Right cardiac atrium (tissue), 5 donors: ENCODE data around the gene SMAP2. TPM values are rescaled to one million over a fixed set of nuclear protein-coding genes. Genes with fewer than 3 reads are reported as not detected.

Source experiments
- ATAC-seq, 2 donors: fragments of 200-7000 bp; cut with Tn5 transposase; one replicate each; pipeline versions ENCODE4 v1.8.0 to v1.9.1; 2020; ENCODE audit warnings: moderate library complexity in 2 of 2, mild to moderate bottlenecking in 1 of 2
- DNase-seq, 3 donors: peaks; one replicate each; pipeline ENCODE4 v3.0.0-alpha.2; 2020
- H3K27ac ChIP-seq: one replicate; pipeline ENCODE4 v1.5.1; 2013; ENCODE audit warnings: mild to moderate bottlenecking, low read length, control low read depth, moderate library complexity
- H3K27me3 ChIP-seq: one replicate; pipeline ENCODE4 v1.6.1; 2013; ENCODE audit not compliant: control insufficient read depth, insufficient read depth
- H3K4me1 ChIP-seq: one replicate; pipeline ENCODE4 v1.6.1; 2013; ENCODE audit warnings: low read length; ENCODE audit not compliant: control insufficient read depth, insufficient read depth
- H3K4me3 ChIP-seq: one replicate; pipeline ENCODE4 v1.5.1; 2013; ENCODE audit warnings: low read length, control low read depth
- H3K9me3 ChIP-seq: one replicate; pipeline ENCODE4 v1.6.1; 2013; ENCODE audit warnings: low read length; ENCODE audit not compliant: control insufficient read depth
- WGBS: extraction: QIAGEN DNeasy Blood & Tissue Kit; methylation state at CpG from one replicate; pipeline ENCODE4 v1.1.7; 2013; 5-methylcytosine and 5-hydroxymethylcytosine counted together
- intact Hi-C, 4 donors: fragments of 100-400 bp; cut with DNase I; formaldehyde crosslinking; loops; one replicate each; pipeline versions ENCODE4 v1.11.0 to v1.14.0; 2022 to 2023
- polyA plus RNA-seq: library from polyadenylated mRNA; stranded (reverse); fragments of 200-250 nt; gene quantifications from one replicate; pipeline ENCODE4 v1.2.3, GENCODE V29; 2013
- total RNA-seq, 4 donors: library from RNA; stranded (reverse); fragmentation: NEBNext Ultra II Directional; extraction: Animal tissue kit (Norgen Biotek cat#: 25700); gene quantifications; one replicate each; pipeline ENCODE4 v1.2.1, GENCODE V29; 2021
- donor health status: healthy with polysubstance abuse.
- donor health status: DM: no; HTN: yes; CAD: no.
- donor health status: DM: no; HTN: no; CAD: no.
- donor health status: DM: no; HTN: yes; CAD: no; lungs with severe emphysema.
- donor health status: DM: yes; HTN: yes; CAD: no.

Gene SMAP2
- total and polyA plus RNA-seq, 5 donors = 10.9 to 23.1 (median 17.1) TPM

DNA sequence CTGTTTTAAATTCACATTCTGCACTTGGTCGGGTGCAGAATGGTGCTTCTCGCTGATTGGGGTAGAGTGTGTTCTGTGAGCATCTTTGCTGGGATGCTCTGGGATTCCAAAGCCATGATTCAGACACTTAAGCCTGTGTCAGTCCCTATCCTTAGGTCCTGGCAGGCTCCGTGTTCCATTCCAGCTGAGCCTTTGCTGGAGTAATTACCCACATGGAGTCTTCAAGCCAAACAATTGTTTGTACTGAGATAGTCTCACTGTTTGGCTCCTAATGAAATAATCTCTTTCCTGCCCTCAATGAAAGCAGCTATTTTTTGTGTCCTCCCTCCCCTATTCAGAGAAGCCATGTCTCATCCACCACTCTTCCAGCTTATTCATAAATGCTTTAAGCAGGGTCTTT lies 18.7 kb downstream of the SMAP2 start:
- Histone ChIP-seq H3K27ac (peak overlapping the region; percentile 40), H3K9me3 (no peaks in the 10 kb centered on the region), H3K4me1 (peaks cover 5% of the 10 kb centered on the region), H3K4me3 (no peak overlapping the region), H3K27me3 (no peaks in the 10 kb centered on the region)
- WGBS = 54% methylated on average over 3 of the region's 3 CpGs
- DNase-seq (peak in 1 of 3 donors; percentile 51), ATAC-seq (peak; percentile 17 to 43)
- intact Hi-C loops = no loop called here

DNA sequence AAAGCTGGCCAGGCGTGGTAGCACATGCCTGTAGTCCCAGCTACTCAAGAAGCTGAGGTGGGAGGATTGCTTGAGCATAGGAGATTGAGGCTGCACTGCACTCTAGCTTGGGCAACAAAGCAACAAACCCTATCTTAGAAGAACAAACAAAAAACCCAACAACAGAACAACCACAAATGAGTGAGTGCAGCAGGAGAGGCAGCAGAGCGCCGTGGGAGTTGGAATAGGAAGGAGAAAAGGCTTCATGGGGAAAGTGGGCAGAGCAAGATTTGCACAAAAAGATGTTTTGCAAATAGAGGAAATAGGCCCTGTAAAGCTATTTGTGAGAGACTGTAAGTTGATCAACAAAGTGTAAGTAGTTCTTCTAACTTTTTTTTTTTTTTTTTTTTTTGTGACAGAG lies 19.6 kb downstream of the SMAP2 start:
- no peak for DNase-seq
- H3K27me3 ChIP-seq = no peaks in the 10 kb centered on the region
- peaks cover 5% of the 10 kb centered on the region for H3K4me1 ChIP-seq
- intact Hi-C loops = no loop called here
- H3K9me3 ChIP-seq = no peaks in the 10 kb centered on the region
- 91% methylated on average over 3 of the region's 3 CpGs for WGBS
- H3K27ac ChIP-seq = no peak overlapping the region
- no peak overlapping the region for H3K4me3 ChIP-seq
- ATAC-seq = no peak

DNA sequence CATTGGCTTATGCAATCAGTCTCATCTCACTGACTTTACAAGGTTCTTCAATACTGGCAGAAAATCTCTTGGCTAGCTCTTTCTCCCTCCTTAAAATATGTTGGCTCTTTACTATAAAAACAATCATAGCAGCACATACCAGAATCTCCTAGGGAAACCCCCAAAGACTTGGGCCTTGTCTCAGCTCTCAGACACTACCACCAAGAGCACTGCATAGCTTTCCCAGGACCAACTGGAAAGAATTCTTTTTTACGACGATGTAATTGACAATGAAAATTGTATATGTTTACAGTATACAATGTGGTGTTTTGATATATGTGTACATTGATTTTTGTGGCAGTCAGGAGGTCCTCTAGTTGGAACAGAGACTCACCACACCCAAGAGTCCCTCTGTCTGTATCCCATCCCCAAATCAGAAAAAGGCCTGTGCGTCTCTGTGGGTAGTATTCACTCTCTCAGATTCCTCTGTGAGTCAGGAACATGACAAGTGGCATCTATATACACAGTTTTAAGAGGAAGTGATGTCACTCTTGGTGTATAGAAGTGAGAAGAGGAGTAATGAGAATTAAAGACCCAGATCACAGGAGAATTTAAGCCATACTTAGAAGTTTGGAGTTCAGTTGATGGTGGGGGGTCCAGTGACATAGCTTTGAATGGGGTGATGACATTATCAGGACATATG lies 21.1 kb downstream of the SMAP2 start:
- ATAC-seq = no peak
- no peaks in the 10 kb centered on the region for H3K9me3 ChIP-seq
- no peak for DNase-seq
- no peaks in the 10 kb centered on the region for H3K27me3 ChIP-seq
- H3K27ac ChIP-seq = no peak overlapping the region
- peaks cover 3% of the 10 kb centered on the region for H3K4me1 ChIP-seq
- no peak overlapping the region for H3K4me3 ChIP-seq
- intact Hi-C loops = no loop called here
- WGBS = 66% methylated on average over 3 of the region's 3 CpGs

DNA sequence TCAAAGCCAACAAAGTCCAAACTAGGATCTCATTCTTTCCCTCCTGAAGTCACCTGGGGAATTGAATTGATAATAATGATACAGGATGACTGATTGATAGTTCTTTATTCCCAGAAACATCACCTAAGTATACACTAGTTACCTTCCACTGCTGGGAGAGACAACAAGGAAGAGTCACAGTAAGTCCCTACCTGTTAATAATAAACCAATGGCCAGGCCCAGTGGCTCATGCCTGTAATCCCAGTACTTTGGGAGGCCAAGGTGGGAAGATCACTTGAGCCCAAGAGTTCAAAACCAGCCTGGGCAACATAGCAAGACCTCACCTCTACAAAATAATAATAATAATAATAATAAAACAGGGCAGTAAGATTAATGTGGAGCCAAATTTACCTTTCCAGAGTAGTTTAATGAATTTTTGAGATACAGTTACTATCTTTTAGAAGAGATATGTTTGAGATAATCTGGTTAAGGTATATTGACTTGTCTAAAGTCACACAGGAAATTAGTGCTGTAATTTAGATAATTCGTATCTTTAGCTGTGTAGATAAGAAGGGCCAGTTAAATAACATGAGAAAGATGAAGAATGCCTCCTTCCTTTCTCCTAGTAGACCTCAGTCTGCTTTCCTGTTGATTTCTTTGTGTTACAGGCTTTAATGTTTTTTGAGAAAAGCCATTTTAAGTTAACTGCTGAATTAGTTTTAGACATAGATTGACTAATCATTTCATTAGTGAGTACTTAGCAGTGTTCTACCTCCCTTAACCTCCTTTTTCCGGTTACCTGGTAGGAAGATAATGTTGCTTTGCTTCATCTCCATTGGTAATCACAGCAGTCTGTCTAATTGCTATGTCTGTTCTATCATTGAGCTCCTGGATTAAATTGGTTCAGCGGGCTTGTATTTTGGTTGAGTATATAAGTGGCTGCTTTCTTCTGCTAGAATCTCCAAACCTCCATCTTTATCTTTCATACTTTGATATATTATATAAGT lies 22.0 kb downstream of the SMAP2 start:
- no peaks in the 10 kb centered on the region for H3K27me3 ChIP-seq
- intact Hi-C loops = no loop called here
- H3K9me3 ChIP-seq = no peaks in the 10 kb centered on the region
- DNase-seq = no peak
- WGBS = 88% methylated on average over 3 of the region's 3 CpGs
- H3K4me1 ChIP-seq = peaks cover 3% of the 10 kb centered on the region
- ATAC-seq = no peak
- H3K4me3 ChIP-seq = no peak overlapping the region
- H3K27ac ChIP-seq = no peak overlapping the region

DNA sequence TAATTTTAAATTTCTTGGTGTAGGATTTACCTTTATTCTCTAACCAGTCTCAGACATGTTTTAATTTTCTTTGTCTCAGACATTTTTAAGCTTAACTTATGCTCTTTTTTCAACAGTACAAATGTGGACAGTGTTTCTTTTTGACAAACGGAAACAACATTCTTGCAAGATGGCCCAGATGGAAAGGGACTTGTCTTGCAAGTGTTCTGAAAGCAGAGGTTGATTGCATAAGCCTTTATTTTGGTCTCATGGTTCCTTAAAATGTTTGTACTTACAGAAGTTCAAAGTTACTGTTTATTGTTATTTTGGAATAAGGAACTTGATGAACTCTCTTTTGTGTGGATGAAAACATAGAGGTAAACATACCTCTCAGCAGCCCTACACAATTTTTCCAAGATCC lies 22.9 kb downstream of the SMAP2 start:
- ATAC-seq (no peak), DNase-seq (no peak)
- intact Hi-C loops = no loop called here
- no peaks in the 10 kb centered on the region for H3K9me3 ChIP-seq
- WGBS = 63% methylated on average over 1 of the region's 1 CpG
- no peak overlapping the region for H3K27ac ChIP-seq
- peaks cover 3% of the 10 kb centered on the region for H3K4me1 ChIP-seq
- H3K27me3 ChIP-seq = no peaks in the 10 kb centered on the region
- H3K4me3 ChIP-seq = no peak overlapping the region

DNA sequence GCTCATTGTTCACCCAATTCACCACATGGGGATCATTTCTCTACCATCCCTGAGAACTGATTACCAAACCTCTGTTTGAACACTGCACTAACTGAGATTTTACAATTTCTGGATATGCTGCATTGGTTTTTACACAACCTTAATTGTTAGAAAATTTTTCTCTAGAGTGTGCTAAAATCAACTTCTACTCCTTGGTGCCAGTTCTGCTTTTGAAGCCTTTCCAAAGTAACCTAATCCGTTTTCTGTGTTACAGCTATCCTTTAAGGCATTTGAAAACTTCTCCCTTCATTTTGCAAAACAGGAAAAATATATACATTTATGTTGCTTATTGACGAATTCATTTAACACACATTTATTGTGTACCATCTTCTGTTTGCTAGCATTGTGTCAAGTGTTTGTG lies 23.7 kb downstream of the SMAP2 start:
- H3K27ac ChIP-seq = no peak overlapping the region
- intact Hi-C loops = no loop called here
- no peak overlapping the region for H3K4me3 ChIP-seq

DNA sequence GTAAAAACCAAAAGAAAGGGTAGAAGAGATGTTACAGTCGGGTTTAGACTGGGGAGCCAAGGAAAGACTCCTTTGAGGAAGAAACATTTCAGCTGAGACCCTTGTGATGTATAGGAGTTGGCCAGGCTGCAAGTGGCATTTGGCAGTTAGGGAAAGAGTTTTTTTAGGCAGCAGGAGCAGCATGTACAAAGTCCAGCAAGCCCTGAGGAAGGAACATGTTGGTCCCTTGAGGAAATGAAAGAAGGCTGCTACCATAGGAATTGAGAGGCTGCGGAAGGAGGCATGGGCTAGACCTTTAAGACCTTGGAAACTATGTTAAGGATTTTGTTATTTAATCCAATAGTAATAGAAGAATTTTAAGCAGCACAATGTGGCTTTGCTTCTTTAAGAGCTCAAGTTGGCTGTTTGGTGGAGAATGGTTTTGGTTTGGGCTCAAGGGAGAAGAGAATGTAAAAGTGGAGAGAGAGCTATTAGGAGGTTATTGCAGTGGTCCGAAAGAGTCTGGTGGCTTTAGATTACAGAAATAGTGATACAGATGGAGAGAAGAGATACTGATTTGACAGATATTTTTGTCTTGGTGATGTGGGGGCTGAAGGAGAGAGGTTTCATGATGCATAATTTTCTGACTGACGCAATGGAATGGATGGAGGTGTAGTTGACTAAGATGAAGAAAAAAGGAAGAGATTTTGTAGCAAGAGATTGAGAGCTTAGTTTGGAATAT lies 26.6 kb downstream of the SMAP2 start:
- no peaks in the 10 kb centered on the region for H3K27me3 ChIP-seq
- no peaks in the 10 kb centered on the region for H3K4me1 ChIP-seq
- H3K4me3 ChIP-seq = no peak overlapping the region
- H3K27ac ChIP-seq = no peak overlapping the region
- 69% methylated on average over 4 of the region's 4 CpGs for WGBS
- ATAC-seq (peak in 1 of 2 donors; percentile 65), DNase-seq (no peak)
- intact Hi-C loops = loop anchor here (10.0 kb wide), 3 partner anchors 55 to 255 kb away; no protein-coding TSS in a partner anchor
- H3K9me3 ChIP-seq = no peaks in the 10 kb centered on the region

More for the DNA sequence above, 23.7 kb downstream of the SMAP2 start:
- H3K9me3 ChIP-seq = no peaks in the 10 kb centered on the region
- 88% methylated on average over 2 of the region's 2 CpGs for WGBS
- peaks cover 1% of the 10 kb centered on the region for H3K4me1 ChIP-seq
- ATAC-seq (no peak), DNase-seq (no peak)
- no peaks in the 10 kb centered on the region for H3K27me3 ChIP-seq

DNA sequence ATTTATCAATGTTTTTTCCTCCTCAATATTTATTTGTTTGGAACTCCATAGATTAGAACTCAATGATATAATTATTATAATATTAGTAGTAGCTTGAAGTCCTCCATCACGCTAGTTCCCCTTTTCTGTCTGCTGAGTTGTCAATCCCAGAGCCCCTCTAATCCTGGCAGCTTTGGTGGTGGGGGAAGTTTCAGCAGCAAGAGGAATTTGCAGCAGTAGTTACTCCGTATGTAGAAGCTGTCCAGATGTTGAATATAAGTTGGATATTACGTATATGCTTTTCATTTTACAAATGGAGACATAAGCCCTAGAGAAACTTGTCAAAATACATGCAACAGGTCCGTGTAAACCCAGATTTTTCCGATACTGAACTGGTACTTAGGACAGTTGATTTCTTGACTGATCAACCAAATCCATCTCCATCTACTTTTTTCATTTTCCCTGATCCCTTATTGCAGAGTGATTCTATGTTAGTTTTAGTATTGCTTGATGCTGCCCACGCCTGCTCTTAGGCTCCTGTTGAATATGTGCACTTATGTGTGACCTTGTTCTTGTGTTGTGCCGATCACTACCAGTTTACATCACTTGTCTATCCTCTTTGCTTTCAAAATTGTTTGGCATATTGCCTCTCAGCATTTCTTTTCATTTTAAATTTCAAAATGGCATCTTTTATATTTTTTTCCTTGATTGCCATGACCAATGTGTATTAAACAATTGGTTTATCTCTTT lies 28.1 kb downstream of the SMAP2 start:
- Histone ChIP-seq H3K4me1 (no peaks in the 10 kb centered on the region), H3K27ac (no peak overlapping the region), H3K4me3 (no peak overlapping the region), H3K9me3 (no peaks in the 10 kb centered on the region), H3K27me3 (no peaks in the 10 kb centered on the region)
- 82% methylated on average over 7 of the region's 7 CpGs for WGBS
- ATAC-seq (no peak), DNase-seq (no peak)
- intact Hi-C loops = loop anchor here (10.0 kb wide), 3 partner anchors 57 to 257 kb away; no protein-coding TSS in a partner anchor

DNA sequence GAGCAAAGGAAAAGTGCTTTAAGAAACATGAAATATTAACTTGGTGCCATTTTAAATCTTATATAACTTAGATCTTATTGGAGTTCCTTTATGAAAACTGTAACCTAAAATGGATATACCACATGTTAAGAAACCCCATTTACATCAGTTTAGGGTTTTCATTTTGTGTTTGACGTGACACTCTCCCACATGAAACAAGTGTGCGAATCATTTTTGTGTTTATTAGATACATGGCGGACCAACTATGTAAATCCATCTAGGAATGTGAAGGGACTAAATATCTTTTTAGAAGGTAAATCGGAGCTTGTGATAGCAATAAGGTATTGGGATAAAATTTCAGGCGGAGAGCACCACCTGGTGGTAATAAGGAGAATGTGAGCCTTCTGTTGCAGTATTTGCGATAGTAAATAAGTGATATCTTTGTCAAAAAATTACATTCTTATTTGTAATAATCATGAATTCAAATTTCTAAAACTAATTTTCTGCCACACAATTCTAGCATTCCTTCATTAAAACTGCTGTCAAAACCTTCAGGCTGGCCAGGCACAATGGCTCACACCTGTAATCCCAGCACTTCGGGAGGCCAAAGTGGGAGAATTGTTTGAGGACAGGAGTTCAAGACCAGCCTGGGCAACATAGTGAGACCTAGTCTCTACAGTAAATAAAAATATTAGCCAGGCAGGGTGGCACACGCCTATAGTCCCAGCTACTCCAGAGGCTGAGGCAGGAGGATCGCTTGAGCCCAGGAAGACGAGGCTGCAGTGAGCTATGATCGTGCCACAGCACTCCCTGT lies 31.3 kb downstream of the SMAP2 start:
- H3K4me1 ChIP-seq = no peaks in the 10 kb centered on the region
- DNase-seq = no peak
- H3K27me3 ChIP-seq = no peaks in the 10 kb centered on the region
- no peaks in the 10 kb centered on the region for H3K9me3 ChIP-seq
- no peak overlapping the region for H3K27ac ChIP-seq
- no peak overlapping the region for H3K4me3 ChIP-seq
- WGBS = 48% methylated on average over 11 of the region's 11 CpGs
- no peak for ATAC-seq
- intact Hi-C loops = loop anchor here (5.0 to 10.0 kb wide), 4 partner anchors 60 to 260 kb away; no protein-coding TSS in a partner anchor

DNA sequence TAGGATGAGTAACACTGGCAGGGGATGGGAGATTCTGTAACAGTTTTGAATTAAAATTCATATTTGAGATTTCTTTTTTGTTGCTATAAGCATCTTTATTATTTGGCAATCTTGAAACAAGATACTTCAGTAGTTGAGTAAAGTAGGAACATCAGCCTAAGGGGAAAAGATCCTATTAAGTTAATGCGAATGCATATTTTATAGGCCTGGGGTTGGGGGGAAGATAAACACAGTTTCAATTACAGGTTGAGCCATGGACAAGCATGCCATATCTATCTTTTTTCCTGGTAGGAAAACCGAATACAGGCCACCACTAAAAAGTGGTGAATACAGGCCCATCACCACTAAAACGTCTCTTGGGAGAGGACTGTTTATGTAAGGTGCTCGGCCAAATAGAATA lies 32.3 kb downstream of the SMAP2 start:
- H3K9me3 ChIP-seq = no peaks in the 10 kb centered on the region
- no peak for ATAC-seq
- no peaks in the 10 kb centered on the region for H3K27me3 ChIP-seq
- 74% methylated on average over 4 of the region's 4 CpGs for WGBS
- no peak overlapping the region for H3K27ac ChIP-seq
- H3K4me1 ChIP-seq = no peaks in the 10 kb centered on the region
- no peak overlapping the region for H3K4me3 ChIP-seq
- intact Hi-C loops = loop anchor here (5.0 to 10.0 kb wide), 4 partner anchors 61 to 261 kb away; no protein-coding TSS in a partner anchor
- DNase-seq = no peak
